K562 (cell line): ENCODE data around the gene ZBTB22. TPM values are rescaled to one million over a fixed set of nuclear protein-coding genes. Genes with fewer than 3 reads are reported as not detected.

Experiments used
- ATAC-seq: fragments of 200-7000 bp; cut with Tn5 transposase; 3 replicates; pipeline ENCODE4 v1.9.1; 2020; ENCODE audit warnings: moderate library complexity
- BruUV-seq: library from RNA; stranded (reverse); fragments of 400-500 nt; replicated peaks from 2 replicates; lab custom pipeline; 2021; lab: Mats Ljungman, UMichigan
- CTCF ChIA-PET: fragments of 300-600 bp; formaldehyde crosslinking; extraction: SDS; loops from one replicate; lab custom pipeline; 2021; ENCODE audit warnings: low intra/inter-chr PET ratio; lab: Yijun Ruan, JAX
- POLR2A ChIA-PET: fragments of 300-600, 350-650 bp; sonication (Branson Sonifier 250); formaldehyde crosslinking; extraction: SDS; loops from one replicate; lab custom pipeline; 2021; ENCODE audit warnings: antibody characterized with exemption, inconsistent platforms; lab: Yijun Ruan, JAX
- DNase-seq, 4 experiments: peaks; one replicate each; pipeline versions ENCODE4 v3.0.0 to v3.0.0-alpha.2; 2011 to 2018; ENCODE audit warnings: low spot score in 3 of 4, mixed read lengths in 3 of 4; ENCODE audit errors: extremely low read depth in 1 of 4
- FAIRE-seq: peaks from 2 replicates; lab custom pipeline; 2011; peaks lifted over from hg19 to GRCh38; lab: Jason Lieb, UNC
- H2AFZ ChIP-seq: 2 replicates; pipeline ENCODE4 v1.6.0; 2011; ENCODE audit warnings: low read depth, low read length, control low read depth, inconsistent platforms
- H3K27ac ChIP-seq: fragments of 200-600 bp; 3 replicates; pipeline ENCODE4 v1.8.0; 2011; ENCODE audit warnings: low read depth, mild to moderate bottlenecking, control low read depth, inconsistent platforms, low read length, moderate library complexity, mixed read lengths; ENCODE audit errors: extremely low read depth
- H3K27me3 ChIP-seq, 2 experiments: fragments of 300-600 bp in 1 of 2; 2 replicates in 1 of 2; 3 replicates in 1 of 2; pipeline versions ENCODE4 v1.6.0 to v1.8.0; 2011; ENCODE audit warnings: inconsistent platforms in 2 of 2, low read length in 2 of 2, mild to moderate bottlenecking in 1 of 2, mixed read lengths in 1 of 2, moderate library complexity in 1 of 2; ENCODE audit not compliant: control insufficient read depth in 2 of 2, insufficient read depth in 2 of 2
- H3K36me3 ChIP-seq: fragments of 300-600 bp; 3 replicates; pipeline ENCODE4 v1.8.0; 2011; ENCODE audit warnings: mild to moderate bottlenecking, low read length, inconsistent platforms; ENCODE audit not compliant: control insufficient read depth, insufficient read depth
- H3K4me1 ChIP-seq, 2 experiments: fragments of 200-600 bp in 1 of 2; replicated peaks in 1 of 2; 2 replicates in 1 of 2; 3 replicates in 1 of 2; pipeline versions ENCODE4 v1.5.1 to v1.8.0; 2011; ENCODE audit warnings: inconsistent platforms in 2 of 2, low read length in 2 of 2, mild to moderate bottlenecking in 1 of 2, mixed read lengths in 1 of 2, moderate library complexity in 1 of 2; ENCODE audit not compliant: control insufficient read depth in 2 of 2, insufficient read depth in 2 of 2
- H3K4me2 ChIP-seq: 2 replicates; pipeline ENCODE4 v1.6.1; 2011; ENCODE audit warnings: low read length, control low read depth, inconsistent platforms, mixed read lengths; ENCODE audit not compliant: insufficient read depth
- H3K4me3 ChIP-seq: fragments of 200-600 bp; sonication (generic), shearing (Covaris generic); 2 replicates; pipeline ENCODE4 v1.5.1; 2016; ENCODE audit warnings: control low read depth, inconsistent platforms
- H3K79me2 ChIP-seq: fragments of 200-600 bp; 3 replicates; pipeline ENCODE4 v1.8.0; 2011; ENCODE audit warnings: low read length, inconsistent platforms; ENCODE audit not compliant: control insufficient read depth, insufficient read depth
- H3K9ac ChIP-seq, 2 experiments: 2 replicates each; pipeline versions ENCODE4 v1.6.0 to v1.6.1; 2011; ENCODE audit warnings: low read depth in 2 of 2, low read length in 2 of 2, control low read depth in 1 of 2, inconsistent platforms in 1 of 2, mild to moderate bottlenecking in 1 of 2, mixed read lengths in 1 of 2; ENCODE audit not compliant: insufficient read depth in 1 of 2
- H3K9me1 ChIP-seq: one replicate; pipeline ENCODE4 v1.6.0; 2011; ENCODE audit warnings: inconsistent platforms, mild to moderate bottlenecking, low read length, moderate library complexity; ENCODE audit not compliant: control insufficient read depth, insufficient read depth
- H3K9me3 ChIP-seq: replicated peaks from 2 replicates; pipeline ENCODE4 v1.5.1; 2011; ENCODE audit warnings: low read depth, low read length, inconsistent platforms; ENCODE audit not compliant: control insufficient read depth, insufficient read depth
- H4K20me1 ChIP-seq: replicated peaks from 2 replicates; pipeline ENCODE4 v1.6.1; 2011; ENCODE audit warnings: low read length, inconsistent platforms, mixed read lengths; ENCODE audit not compliant: control insufficient read depth, insufficient read depth
- NONO ChIP-seq, 2 experiments: fragments of 200-400 bp in 1 of 2; fragments of 450-650 bp in 1 of 2; formaldehyde crosslinking in 1 of 2; IDR thresholded peaks; 2 replicates each; pipeline ENCODE4 v1.6.1; 2017; ENCODE audit warnings: low read depth in 2 of 2, mild to moderate bottlenecking in 2 of 2, moderate library complexity in 2 of 2, low read length in 1 of 2
- PTBP1 ChIP-seq: fragments of 200-400 bp; formaldehyde crosslinking; IDR thresholded peaks from 2 replicates; pipeline ENCODE4 v1.6.1; 2017; ENCODE audit warnings: low read depth, low read length
- PURB ChIP-seq: sonication (generic); formaldehyde crosslinking; IDR thresholded peaks from 2 replicates; pipeline ENCODE4 v1.9.0; 2021; ENCODE audit warnings: low read depth, mild to moderate bottlenecking, missing genetic modification reagents
- ZFP36 ChIP-seq: fragments of 150-350 bp; IDR thresholded peaks from 2 replicates; pipeline ENCODE4 v1.6.1; 2018; ENCODE audit warnings: low read length, low read depth; ENCODE audit not compliant: partially characterized antibody
- ZNF589 ChIP-seq: fragments of 200-800 bp; sonication (Bioruptor generic); IDR thresholded peaks from 2 replicates; pipeline ENCODE4 v1.6.1; 2016; ENCODE audit warnings: low read depth, missing genetic modification characterization, missing compliant biosample characterization
- WGBS: fragments of 100-300 bp; shearing (Covaris generic); methylation state at CpG from one replicate; pipeline ENCODE4 v1.1.6; 2016; ENCODE audit warnings: low coverage, mixed read lengths; ENCODE audit not compliant: insufficient coverage; ENCODE audit errors: missing lambda C conversion rate; 5-methylcytosine and 5-hydroxymethylcytosine counted together
- in situ Hi-C: fragments of 300-500 bp; cut with MboI; formaldehyde crosslinking; loops from 4 replicates; pipeline ENCODE4 v1.15.0; 2018; ENCODE audit warnings: inconsistent platforms, mixed read lengths
- intact Hi-C: fragments of 100-400 bp; cut with micrococcal nuclease; formaldehyde crosslinking; loops from 2 replicates; pipeline ENCODE4 v1.14.2; 2022
- polyA plus RNA-seq, 8 experiments: library from polyadenylated mRNA; depleted of rRNA in 4 of 8; stranded (reverse) in 5 of 8; unstranded in 3 of 8; fragments of >200 nt; fragmentation: Nextera tagmentation in 2 of 8; fragmentation: Illumina TruSeq in 1 of 8; extraction: Ambion mirVana in 2 of 8; extraction: Trizol in 1 of 8; gene quantifications; 2 replicates each; pipeline versions ENCODE4 v1.2.1 to v1.2.3, GENCODE V29; 2011 to 2014; ENCODE audit warnings: inconsistent platforms in 1 of 8, missing spikeins in 1 of 8
- total RNA-seq, 7 experiments: library from RNA; depleted of rRNA in 6 of 7; stranded (reverse); fragments of >200 nt in 6 of 7; fragmentation: Illumina TruSeq in 2 of 7; extraction: Trizol in 2 of 7; gene quantifications; 2 replicates each; pipeline versions ENCODE4 v1.2.1 to v1.2.3, GENCODE V29; 2011 to 2021; ENCODE audit warnings: low replicate concordance in 1 of 7
- TF ChIP-seq, protein P1 (sequence below): sonication (generic); formaldehyde crosslinking; IDR thresholded peaks from 2 replicates; pipeline ENCODE4 v1.9.0; 2022; ENCODE audit warnings: mild to moderate bottlenecking, missing genetic modification reagents

The ZBTB22 gene
- total and polyA plus RNA-seq, 9 of the 15 experiments (the other 6 are each of a cell fraction or from before 2014, with no cell fraction given): 0.21 to 11.9 (median 7.1) TPM

DNA sequence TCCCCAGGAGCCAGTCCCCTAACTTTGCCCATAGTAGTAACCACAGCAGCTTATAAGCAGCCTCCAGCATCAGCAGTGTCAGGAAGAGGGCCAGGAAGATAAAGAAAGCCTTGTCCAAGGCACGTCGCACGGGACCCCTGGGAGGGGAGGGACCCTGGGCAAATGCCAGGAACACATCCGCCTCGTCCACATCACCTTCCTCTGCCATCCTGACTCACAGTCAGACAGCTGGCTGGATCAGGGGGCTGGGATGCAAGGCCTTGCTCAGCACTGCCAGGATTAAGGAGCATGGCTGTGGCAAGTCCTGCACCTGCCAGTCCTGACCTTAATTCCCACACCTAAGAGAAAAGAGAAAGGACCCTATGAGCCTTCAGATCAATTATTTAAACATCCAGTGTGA, 11.5 kb upstream of the ZBTB22 start (continued):
- no peak for TF ChIP-seq NONO (IDR thresholded peaks at IDR 0.05; ENCODE audit: low read depth in 2 of 2, low read length in 1 of 2)

DNA sequence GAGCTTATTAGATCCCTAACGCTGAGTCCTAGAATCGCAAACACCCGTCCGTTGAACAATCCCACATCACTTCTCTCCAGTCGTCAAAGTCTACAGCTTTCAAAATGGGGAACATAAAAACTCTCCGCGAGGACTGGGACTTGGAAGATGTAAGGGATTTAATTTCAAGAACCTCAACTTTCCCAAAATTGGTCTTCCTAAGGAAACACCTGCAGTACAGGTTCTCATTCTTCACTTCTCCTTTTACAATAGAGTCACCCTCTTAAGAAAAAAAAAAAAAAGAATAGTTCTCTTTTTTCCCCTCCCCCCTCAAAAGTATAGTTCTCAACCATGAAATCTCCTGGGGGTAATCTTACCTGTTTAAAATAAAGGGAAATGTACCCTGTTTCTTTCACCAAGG, 6.6 kb upstream of the ZBTB22 start:
- in situ Hi-C loops (no loop called here), intact Hi-C loops (no loop called here)
- ChIA-PET POLR2A (interaction anchor here (0.6 to 1.2 kb wide), 6 partner anchors 12 to 275 kb away, joined by 3 to 5 read pairs (median 3); no protein-coding TSS in a partner anchor), CTCF (no interaction called here)
- Histone ChIP-seq H2AFZ (peak overlapping the region; percentile 98), H3K4me2 (peak overlapping the region; percentile 88), H3K9me1 (peaks cover 3% of the 10 kb centered on the region), H3K4me3 (peak overlapping the region; percentile 64), H3K36me3 (peaks cover 25% of the 10 kb centered on the region), H3K79me2 (peaks cover 39% of the 10 kb centered on the region), H4K20me1 (0 out of 2 replicates have a peak, but pooled peaks cover 3% of the 10 kb centered on the region), H3K27ac (no peak overlapping the region; the same call in 2 of the 3 replicates), H3K9me3 (no peaks in the 10 kb centered on the region), H3K4me1 (peaks cover 32 to 43% of the 10 kb centered on the region in 2 experiments), H3K27me3 (no peaks in the 10 kb centered on the region), H3K9ac (peak overlapping the region; percentile 87 to 95; a peak in 2 of 4 replicates)
- peak; percentile 42 for FAIRE-seq
- ATAC-seq: no peak
- TF ChIP-seq PTBP1: no peak
- TF ChIP-seq PURB: no peak
- 0 out of 2 replicates have a peak, but pooled peaks have one; percentile 2 for TF ChIP-seq ZNF589 (CRISPR knock-in tag)
- no peak for TF ChIP-seq ZFP36
- TF ChIP-seq, protein P1, sequence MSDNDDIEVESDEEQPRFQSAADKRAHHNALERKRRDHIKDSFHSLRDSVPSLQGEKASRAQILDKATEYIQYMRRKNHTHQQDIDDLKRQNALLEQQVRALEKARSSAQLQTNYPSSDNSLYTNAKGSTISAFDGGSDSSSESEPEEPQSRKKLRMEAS (CRISPR knock-in tag): no peak
- no peak for DNase-seq
- WGBS: 44% methylated on average over 7 of the region's 7 CpGs
- BruUV-seq: no TSS peak
